ENCODE measurements around the gene CFAP99. TPM values are rescaled to one million over a fixed set of nuclear protein-coding genes. Genes with fewer than 3 reads are reported as not detected.
"Not testable (repeated sequence)": the region's sequence is repeated elsewhere in the genome, so short reads cannot be mapped to it uniquely, and the experiment has no call there.

Gene CFAP99
- total RNA-seq, 4 donors from 2014 or later, result 0.32 to 0.60 TPM; not detected in 2

GRCh38 chr4:2428496-2429213 lies 9.9 kb downstream of the CFAP99 start:
- no peak for DNase-seq (ENCODE audit: low spot score)
- TF ChIP-seq CTCF (IDR thresholded peaks at IDR 0.05), result no peak
- ATAC-seq (ENCODE audit: low FRiP score), result no peak

- not testable (repeated sequence) for ATAC-seq (ENCODE audit: low FRiP score)
Measured at GRCh38 chr4:2429945-2430757, 11.4 kb downstream of the CFAP99 start.

DNA sequence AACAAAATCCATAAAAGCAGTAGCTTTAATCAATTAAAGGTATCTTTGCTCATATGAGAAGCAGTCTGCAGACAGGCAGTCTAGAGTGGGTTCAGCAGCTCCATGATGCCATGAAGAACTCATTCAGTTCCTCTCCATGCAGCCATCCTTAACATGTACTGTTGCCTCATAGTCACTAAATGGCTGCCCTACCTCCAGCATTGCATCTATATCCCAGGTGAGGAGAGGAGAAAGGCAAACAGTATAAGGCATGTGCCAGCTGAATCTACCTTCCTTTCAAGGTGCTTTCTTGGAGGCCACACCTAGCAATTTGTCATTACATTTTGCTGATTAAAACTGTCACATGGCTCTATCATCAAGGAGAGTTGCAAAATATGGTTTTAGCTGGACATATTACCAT lies 13.2 kb downstream of the CFAP99 start:
- DNase-seq (ENCODE audit: low spot score), result no peak
- ATAC-seq (ENCODE audit: low FRiP score), result no peak
- no peak for TF ChIP-seq CTCF (IDR thresholded peaks at IDR 0.05)

More at GRCh38 chr4:2429945-2430757, 11.4 kb downstream of the CFAP99 start:
- DNase-seq (ENCODE audit: low spot score), result not testable (repeated sequence)

DNA sequence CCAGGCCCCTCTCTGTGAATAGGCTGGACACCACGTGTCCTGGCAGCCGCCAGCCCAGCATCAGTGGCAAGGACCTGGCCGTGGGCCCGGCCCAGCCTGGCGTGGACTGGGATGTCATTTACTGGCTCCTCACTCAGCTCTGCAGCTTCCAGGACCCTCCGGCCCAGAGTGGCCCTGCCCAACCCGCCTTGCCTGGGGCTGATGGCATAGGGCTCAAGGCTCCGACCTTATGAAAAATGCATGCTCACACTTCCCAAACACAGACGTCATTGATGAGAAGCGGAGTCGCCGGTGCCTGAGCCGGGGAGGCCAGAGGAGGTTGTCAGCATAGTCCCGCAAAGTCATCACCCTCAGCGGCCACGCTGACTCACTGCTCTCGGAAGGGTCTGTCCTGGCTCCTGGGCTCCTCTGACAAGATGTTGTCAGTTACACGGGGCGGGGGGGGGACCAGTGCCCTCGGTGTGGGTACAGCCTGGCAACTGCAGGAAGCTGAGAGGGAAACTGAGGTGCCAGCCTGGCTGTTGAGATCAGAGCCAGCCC lies 14.3 kb downstream of the CFAP99 start:
- no peak for TF ChIP-seq CTCF (IDR thresholded peaks at IDR 0.05)
- no peak for DNase-seq (ENCODE audit: low spot score)
- ATAC-seq (ENCODE audit: low FRiP score), result no peak

- no peak for TF ChIP-seq CTCF (IDR thresholded peaks at IDR 0.05)
- ATAC-seq (ENCODE audit: low FRiP score) (no peak), DNase-seq (ENCODE audit: low spot score) (no peak)
Measured at GRCh38 chr4:2433609-2434350, 15.0 kb downstream of the CFAP99 start.

GRCh38 chr4:2434420-2434819 lies 15.7 kb downstream of the CFAP99 start:
- no peak for ATAC-seq (ENCODE audit: low FRiP score)

More at GRCh38 chr4:2434420-2434819, 15.7 kb downstream of the CFAP99 start:
- DNase-seq (ENCODE audit: low spot score), result no peak
- TF ChIP-seq CTCF (IDR thresholded peaks at IDR 0.05), result no peak
